Esophagus (tissue), 2 donors: ENCODE measurements around the gene PARP6. TPM values are rescaled to one million over a fixed set of nuclear protein-coding genes. Genes with fewer than 3 reads are reported as not detected.

Experiments used
- H3K27ac ChIP-seq, 2 donors: one replicate each; pipeline ENCODE4 v1.5.1; 2013; ENCODE audit warnings: low read depth in 2 of 2, mild to moderate bottlenecking in 2 of 2, inconsistent platforms in 1 of 2, low read length in 1 of 2, moderate library complexity in 1 of 2
- H3K27me3 ChIP-seq, 2 donors: one replicate each; pipeline ENCODE4 v1.6.1; 2013; ENCODE audit warnings: low read length in 2 of 2, control low read depth in 1 of 2, mild to moderate bottlenecking in 1 of 2; ENCODE audit not compliant: insufficient read depth in 2 of 2, control insufficient read depth in 1 of 2
- H3K36me3 ChIP-seq, 2 donors: one replicate each; pipeline ENCODE4 v1.6.1; 2013; ENCODE audit warnings: low read length in 1 of 2; ENCODE audit not compliant: control insufficient read depth in 2 of 2, insufficient read depth in 2 of 2
- H3K4me1 ChIP-seq, 2 donors: one replicate each; pipeline ENCODE4 v1.6.1; 2013; ENCODE audit warnings: low read length in 1 of 2; ENCODE audit not compliant: control insufficient read depth in 2 of 2, insufficient read depth in 2 of 2
- H3K4me3 ChIP-seq, 2 donors: one replicate each; pipeline ENCODE4 v1.5.1; 2013; ENCODE audit warnings: low read length in 2 of 2, mild to moderate bottlenecking in 2 of 2, low read depth in 1 of 2, moderate library complexity in 1 of 2
- H3K9me3 ChIP-seq, 2 donors: one replicate each; pipeline ENCODE4 v1.6.1; 2013; ENCODE audit warnings: mild to moderate bottlenecking in 2 of 2, low read depth in 1 of 2, low read length in 1 of 2, moderate library complexity in 1 of 2; ENCODE audit not compliant: control insufficient read depth in 2 of 2, insufficient read depth in 1 of 2
- WGBS, 2 donors: extraction: QIAGEN DNeasy Blood & Tissue Kit; methylation state at CpG; one replicate each; pipeline ENCODE4 v1.1.7; 2013; 5-methylcytosine and 5-hydroxymethylcytosine counted together
- polyA plus RNA-seq, 2 donors: library from polyadenylated mRNA; stranded (reverse); fragments of 200-250 nt; gene quantifications; one replicate each; pipeline ENCODE4 v1.2.3, GENCODE V29; 2013
- donor health status: healthy with polysubstance abuse.
- donor health status: Bipolar disorder and iron deficiency.

The PARP6 gene
- polyA plus RNA-seq, 2 donors, result 28.4 to 52.3 TPM

DNA sequence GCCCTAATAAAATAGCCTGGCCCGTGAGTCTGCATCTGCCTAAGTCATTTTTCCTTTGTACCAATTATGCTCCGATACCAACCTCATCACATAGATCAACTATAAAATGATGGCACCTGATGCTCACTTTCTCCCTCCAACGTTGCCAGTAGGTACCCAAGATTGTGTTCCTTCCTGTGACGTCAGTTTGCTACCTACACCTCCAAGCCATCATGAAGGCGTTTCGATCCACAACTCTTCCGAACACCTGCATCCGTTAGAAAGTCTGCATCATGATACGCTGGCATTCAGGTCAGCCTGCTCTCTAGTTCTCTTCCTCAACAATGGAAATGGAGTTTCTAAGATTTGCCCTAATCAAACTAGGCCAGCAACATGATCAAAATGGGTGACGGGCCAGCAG lies 49.1 kb downstream of the PARP6 start:
- H3K27me3 ChIP-seq, result no peaks in the 10 kb centered on the region
- H3K9me3 ChIP-seq, result no peaks in the 10 kb centered on the region
- no peak overlapping the region for H3K4me3 ChIP-seq
- H3K36me3 ChIP-seq, result peaks cover 3 to 9% of the 10 kb centered on the region in 2 donors
- WGBS, 2 donors, result 82% methylated on average over 10 of the region's 10 CpGs
- H3K27ac ChIP-seq, result peak overlapping the region; percentile 62 to 79
- peaks cover 4 to 16% of the 10 kb centered on the region in 2 donors for H3K4me1 ChIP-seq

DNA sequence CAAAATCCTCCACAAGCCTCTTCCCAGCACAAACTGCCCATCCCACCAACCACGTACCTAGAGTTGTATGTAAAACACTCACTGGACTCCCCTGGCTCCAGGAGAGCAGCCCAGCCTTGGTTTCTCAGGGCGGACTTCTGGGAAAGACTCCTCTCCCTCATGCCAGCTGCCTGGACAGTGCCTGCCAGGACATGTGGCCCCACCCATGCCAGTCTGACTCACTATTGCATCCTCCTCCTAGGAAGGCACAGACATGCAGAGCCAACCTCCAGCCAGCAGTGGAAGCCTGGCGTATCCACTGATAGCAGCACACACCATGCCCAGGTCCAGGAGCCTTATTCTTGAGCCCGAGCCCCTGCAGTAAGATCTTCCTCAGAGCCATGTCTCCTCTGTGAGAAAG lies 50.0 kb downstream of the PARP6 start:
- H3K27ac ChIP-seq, result peak overlapping the region; percentile 91
- H3K4me3 ChIP-seq, result peak overlapping the region in 1 of 2 donors; percentile 2
- peaks cover 3 to 9% of the 10 kb centered on the region in 2 donors for H3K36me3 ChIP-seq
- WGBS, 2 donors, result 43 to 70% methylated on average over 4 of the region's 4 CpGs
- no peaks in the 10 kb centered on the region for H3K9me3 ChIP-seq
- H3K4me1 ChIP-seq, result peaks cover 4 to 16% of the 10 kb centered on the region in 2 donors
- no peaks in the 10 kb centered on the region for H3K27me3 ChIP-seq

DNA sequence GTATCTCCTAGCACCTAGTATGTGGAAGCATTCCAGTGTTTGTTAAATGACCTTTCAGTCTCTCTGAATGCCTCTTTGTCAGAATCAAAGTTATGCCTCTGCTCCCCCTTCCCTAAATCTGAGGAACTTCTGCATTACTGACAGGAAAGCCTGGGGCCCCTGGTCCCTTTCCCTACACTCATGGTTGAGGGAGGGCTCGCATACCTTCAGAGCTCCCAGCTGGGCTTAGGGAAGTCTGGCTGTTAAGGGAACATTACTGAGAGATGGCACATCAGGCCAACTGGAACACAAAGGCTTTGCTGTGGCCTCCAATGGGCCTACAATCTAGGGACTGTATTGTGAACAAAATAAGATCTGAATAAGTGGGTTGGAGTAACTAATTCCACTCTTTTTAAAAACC lies 51.7 kb downstream of the PARP6 start:
- no peak overlapping the region for H3K27ac ChIP-seq
- H3K4me1 ChIP-seq, result peaks cover 4 to 11% of the 10 kb centered on the region in 2 donors
- WGBS, 2 donors, result 71 to 84% methylated on average over 1 of the region's 1 CpG
- H3K9me3 ChIP-seq, result no peaks in the 10 kb centered on the region
- H3K4me3 ChIP-seq, result no peak overlapping the region
- peaks cover 14 to 17% of the 10 kb centered on the region in 2 donors for H3K36me3 ChIP-seq
- H3K27me3 ChIP-seq, result no peaks in the 10 kb centered on the region

DNA sequence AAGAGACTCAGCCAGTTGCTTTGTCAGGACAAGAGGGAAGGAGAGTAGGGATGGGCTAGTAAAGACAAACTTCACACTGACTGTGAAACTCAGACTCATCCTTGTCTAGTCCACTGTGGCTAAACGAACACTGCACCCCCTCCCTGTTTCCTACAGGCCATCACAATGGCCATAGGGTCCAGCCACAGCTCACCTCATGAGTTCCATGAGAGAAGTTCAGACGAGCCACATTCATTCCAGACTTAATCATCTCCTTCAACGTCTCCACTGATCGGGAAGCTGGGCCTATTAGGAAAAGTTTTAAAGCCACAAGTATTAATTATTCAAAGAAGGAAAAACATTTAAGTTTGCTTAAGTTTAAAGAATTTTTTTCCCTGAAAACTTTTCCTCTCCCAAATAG lies 55.1 kb downstream of the PARP6 start:
- Histone ChIP-seq H3K9me3 (no peaks in the 10 kb centered on the region), H3K27ac (no peak overlapping the region), H3K4me3 (no peak overlapping the region), H3K27me3 (no peaks in the 10 kb centered on the region), H3K36me3 (peaks cover 14 to 19% of the 10 kb centered on the region in 2 donors), H3K4me1 (peaks cover 0 to 2% of the 10 kb centered on the region in 2 donors)
- 74 to 83% methylated on average over 4 of the region's 4 CpGs for WGBS, 2 donors

DNA sequence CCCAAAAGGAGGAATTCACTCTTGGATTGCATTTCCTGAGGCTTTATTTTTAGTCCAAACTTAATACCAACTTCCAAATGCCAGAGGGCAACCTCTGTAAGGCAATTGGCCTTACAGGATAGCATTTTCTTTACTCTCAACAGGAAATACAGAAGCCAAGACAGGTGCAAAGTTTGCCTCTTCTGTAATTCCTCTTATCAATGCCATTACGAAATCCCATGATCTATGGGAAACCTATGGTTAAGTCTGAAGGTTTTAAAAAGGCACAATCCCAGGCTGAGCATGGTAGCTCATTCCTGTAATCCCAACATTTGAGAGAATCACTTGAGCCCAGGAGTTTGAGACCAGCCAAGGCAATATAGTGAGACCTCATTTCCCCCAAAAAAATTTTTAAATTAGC lies 56.3 kb downstream of the PARP6 start:
- Histone ChIP-seq H3K4me1 (no peaks in the 10 kb centered on the region), H3K4me3 (no peak overlapping the region), H3K9me3 (no peaks in the 10 kb centered on the region), H3K27ac (no peak overlapping the region), H3K27me3 (no peaks in the 10 kb centered on the region), H3K36me3 (peaks cover 14 to 27% of the 10 kb centered on the region in 2 donors)
- WGBS, 2 donors, result 87 to 93% methylated on average over 1 of the region's 1 CpG

DNA sequence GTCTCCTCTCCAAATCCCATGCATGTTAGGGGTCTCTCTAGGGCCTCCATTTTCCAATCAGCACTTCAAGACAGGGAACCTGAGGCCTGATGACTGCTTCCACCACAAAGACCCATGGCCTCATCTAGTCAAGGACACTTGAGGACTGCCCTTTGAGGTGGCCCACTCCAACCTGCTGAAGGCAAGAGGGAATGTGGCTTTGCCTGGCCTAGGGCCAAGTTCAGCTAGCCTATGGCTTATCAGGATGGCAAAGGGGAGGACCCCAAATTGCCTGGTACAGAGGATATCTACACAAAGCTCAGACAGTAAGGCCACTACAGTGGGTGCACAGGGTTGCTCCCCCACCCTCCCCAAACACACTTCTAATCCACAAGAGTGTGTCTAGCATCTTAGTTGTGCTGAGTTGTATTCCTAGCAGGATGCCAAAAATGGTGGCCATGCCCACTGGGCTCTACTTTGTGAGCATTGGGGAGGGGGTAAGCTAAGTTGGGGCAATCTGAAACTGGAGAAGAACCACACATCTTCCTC lies 64.7 kb downstream of the PARP6 start:
- no peaks in the 10 kb centered on the region for H3K9me3 ChIP-seq
- H3K36me3 ChIP-seq, result peaks cover 46 to 70% of the 10 kb centered on the region in 2 donors
- H3K27me3 ChIP-seq, result no peaks in the 10 kb centered on the region
- no peak overlapping the region for H3K4me3 ChIP-seq
- H3K27ac ChIP-seq, result no peak overlapping the region
- peaks cover 1 to 7% of the 10 kb centered on the region in 2 donors for H3K4me1 ChIP-seq

DNA sequence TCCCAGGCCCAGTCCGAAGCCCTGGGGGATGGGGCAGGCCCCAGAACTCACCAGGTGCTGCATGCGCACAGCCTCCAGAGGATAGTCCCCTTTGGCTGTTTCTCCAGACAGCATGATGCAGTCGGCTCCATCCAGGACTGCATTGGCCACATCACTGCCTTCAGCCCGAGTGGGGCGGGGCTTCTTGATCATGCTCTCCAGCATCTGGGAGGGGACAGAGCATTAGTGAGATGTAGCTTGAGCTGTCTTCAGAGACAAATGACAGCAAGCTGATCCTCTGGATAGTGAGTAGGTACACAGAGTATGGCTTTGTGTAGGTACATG lies 65.7 kb downstream of the PARP6 start:
- 80 to 85% methylated on average over 5 of the region's 5 CpGs for WGBS, 2 donors
- Histone ChIP-seq H3K36me3 (peaks cover 47 to 75% of the 10 kb centered on the region in 2 donors), H3K4me3 (no peak overlapping the region), H3K4me1 (peaks cover 6 to 11% of the 10 kb centered on the region in 2 donors), H3K27me3 (no peaks in the 10 kb centered on the region), H3K27ac (no peak overlapping the region), H3K9me3 (no peaks in the 10 kb centered on the region)

DNA sequence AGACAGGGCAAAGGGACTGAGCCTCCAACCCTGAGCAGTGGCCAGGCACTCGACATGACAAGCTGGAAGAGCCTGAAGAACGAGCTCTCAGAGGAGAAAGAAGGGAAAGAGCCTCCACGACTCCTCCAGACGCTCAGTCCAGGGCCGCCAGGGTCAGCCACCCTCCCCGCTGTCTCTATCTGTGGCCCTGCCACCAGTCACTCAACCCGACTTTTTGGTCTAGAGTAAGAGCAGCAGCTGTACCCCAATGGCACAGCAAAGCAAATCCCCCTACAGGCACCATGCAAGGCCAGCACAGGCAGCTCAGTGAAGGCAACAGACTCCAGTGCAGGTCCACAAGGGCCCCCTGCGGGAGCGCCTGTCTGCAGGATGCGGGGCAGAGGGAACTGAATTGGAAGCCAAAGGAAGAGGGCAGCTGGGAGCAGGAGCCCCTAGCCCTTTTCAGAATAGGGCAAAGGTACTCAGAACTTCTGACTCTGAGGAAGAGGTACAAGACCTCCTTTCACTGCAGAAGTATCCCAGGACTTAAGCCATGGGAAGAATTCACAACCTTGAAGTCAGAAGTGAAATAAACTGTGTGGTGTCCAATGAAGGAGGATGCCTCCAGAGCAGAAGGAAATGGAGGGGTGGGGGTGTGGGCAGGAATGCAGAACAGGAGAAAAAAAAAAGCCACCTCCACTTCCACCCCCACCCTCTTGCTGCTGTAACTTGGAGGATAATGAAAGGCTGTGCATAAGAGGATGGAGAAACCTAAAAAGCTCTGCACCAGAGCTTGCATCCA lies 66.3 kb downstream of the PARP6 start:
- no peak overlapping the region for H3K4me3 ChIP-seq
- no peaks in the 10 kb centered on the region for H3K27me3 ChIP-seq
- peaks cover 6 to 11% of the 10 kb centered on the region in 2 donors for H3K4me1 ChIP-seq
- peaks cover 52 to 74% of the 10 kb centered on the region in 2 donors for H3K36me3 ChIP-seq
- H3K9me3 ChIP-seq, result no peaks in the 10 kb centered on the region
- 81 to 95% methylated on average over 7 to 10 of the region's 10 CpGs for WGBS, 2 donors
- peak overlapping the region in 1 of 2 donors; percentile 1 for H3K27ac ChIP-seq

DNA sequence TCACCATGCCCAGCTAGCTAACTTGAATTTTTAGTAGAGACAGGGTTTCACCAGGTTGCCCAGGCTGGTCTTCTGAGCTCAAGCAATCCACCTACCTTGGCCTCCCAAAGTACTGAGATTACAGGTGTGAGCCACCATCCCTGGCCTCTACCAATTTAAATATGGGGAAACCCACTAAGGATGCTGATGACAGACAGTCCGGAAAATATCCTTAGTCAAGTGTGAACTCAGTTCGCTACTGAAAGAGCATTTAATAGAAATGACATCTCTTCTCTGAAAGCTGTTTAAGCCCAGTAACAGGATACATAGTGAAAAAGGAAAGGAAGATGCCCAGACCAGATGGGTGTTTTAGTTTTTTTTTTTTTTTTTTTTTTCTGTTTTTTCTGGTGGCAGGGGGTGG lies 67.1 kb downstream of the PARP6 start:
- Histone ChIP-seq H3K4me1 (peaks cover 6 to 11% of the 10 kb centered on the region in 2 donors), H3K4me3 (no peak overlapping the region), H3K9me3 (no peaks in the 10 kb centered on the region), H3K27ac (no peak overlapping the region), H3K27me3 (no peaks in the 10 kb centered on the region), H3K36me3 (peaks cover 51 to 76% of the 10 kb centered on the region in 2 donors)
- 90 to 91% methylated on average over 2 of the region's 2 CpGs for WGBS, 2 donors

DNA sequence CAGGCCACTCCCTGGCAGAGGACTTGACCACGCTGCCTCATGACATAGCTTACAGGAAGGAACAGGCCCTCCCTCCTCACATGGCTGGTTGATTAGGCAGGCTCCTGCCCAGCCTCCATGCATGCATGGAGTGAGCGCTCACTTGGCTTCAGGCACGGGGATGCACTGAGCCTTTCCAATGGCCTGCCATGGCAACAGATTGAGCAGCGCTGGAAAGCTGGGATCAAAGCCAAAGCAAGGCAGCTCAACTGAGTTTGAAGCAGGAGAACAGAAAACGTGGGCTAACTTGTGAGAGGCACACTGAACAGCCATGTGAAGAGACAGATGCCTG lies 68.9 kb downstream of the PARP6 start:
- Histone ChIP-seq H3K9me3 (no peaks in the 10 kb centered on the region), H3K4me1 (peaks cover 6 to 11% of the 10 kb centered on the region in 2 donors), H3K27me3 (no peaks in the 10 kb centered on the region), H3K36me3 (peaks cover 43 to 81% of the 10 kb centered on the region in 2 donors), H3K27ac (peak overlapping the region in 1 of 2 donors; percentile 74), H3K4me3 (no peak overlapping the region)
- 19 to 41% methylated on average over 5 of the region's 5 CpGs for WGBS, 2 donors
